OCI-LY1 (cell line): ENCODE measurements around the gene PCNX1.

Experiments used
- EZH2 ChIP-seq: fragments of 200-600 bp; sonication (generic), shearing (Covaris generic); IDR thresholded peaks from 2 replicates; pipeline ENCODE4 v1.8.0; 2017; ENCODE audit warnings: borderline replicate concordance, mixed run types, mild to moderate bottlenecking, antibody characterized with exemption, low read length, moderate library complexity, mixed read lengths
- TF ChIP-seq, protein P1 (sequence below): fragments of 200-600 bp; sonication (generic), shearing (Covaris generic); IDR thresholded peaks from 2 replicates; pipeline ENCODE4 v1.5.1; 2017; ENCODE audit warnings: mild to moderate bottlenecking, antibody characterized with exemption, low read length, moderate library complexity, mixed read lengths

DNA sequence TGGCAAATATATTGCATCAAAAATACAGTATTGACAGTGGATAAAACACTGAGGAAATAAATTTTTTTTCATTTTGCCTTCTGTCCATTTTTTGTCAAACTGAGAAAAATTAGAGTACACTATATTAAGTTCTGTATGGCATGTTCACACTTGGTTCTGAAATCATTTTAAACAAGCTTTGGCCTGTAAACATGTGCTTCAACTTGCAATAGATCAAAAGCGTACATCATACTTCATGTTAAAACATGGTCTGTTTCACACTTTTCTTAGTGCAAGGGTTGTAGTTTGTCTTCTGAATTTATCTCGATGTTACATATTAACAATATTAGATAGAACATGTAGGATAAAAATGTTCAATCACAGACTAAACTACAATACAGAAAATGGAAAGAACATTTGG is 208.0 kb downstream of the PCNX1 start:
- TF ChIP-seq, protein P1, sequence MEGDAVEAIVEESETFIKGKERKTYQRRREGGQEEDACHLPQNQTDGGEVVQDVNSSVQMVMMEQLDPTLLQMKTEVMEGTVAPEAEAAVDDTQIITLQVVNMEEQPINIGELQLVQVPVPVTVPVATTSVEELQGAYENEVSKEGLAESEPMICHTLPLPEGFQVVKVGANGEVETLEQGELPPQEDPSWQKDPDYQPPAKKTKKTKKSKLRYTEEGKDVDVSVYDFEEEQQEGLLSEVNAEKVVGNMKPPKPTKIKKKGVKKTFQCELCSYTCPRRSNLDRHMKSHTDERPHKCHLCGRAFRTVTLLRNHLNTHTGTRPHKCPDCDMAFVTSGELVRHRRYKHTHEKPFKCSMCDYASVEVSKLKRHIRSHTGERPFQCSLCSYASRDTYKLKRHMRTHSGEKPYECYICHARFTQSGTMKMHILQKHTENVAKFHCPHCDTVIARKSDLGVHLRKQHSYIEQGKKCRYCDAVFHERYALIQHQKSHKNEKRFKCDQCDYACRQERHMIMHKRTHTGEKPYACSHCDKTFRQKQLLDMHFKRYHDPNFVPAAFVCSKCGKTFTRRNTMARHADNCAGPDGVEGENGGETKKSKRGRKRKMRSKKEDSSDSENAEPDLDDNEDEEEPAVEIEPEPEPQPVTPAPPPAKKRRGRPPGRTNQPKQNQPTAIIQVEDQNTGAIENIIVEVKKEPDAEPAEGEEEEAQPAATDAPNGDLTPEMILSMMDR: no peak
- TF ChIP-seq EZH2: no peak
